ENCODE data around the gene STAT4. TPM values are rescaled to one million over a fixed set of nuclear protein-coding genes. Genes with fewer than 3 reads are reported as not detected.
A peak's percentile ranks its signal among the peaks of the same experiment; 100 is the strongest.

The STAT4 gene
- total RNA-seq, 1 experiment from 2014 or later = not detected

DNA sequence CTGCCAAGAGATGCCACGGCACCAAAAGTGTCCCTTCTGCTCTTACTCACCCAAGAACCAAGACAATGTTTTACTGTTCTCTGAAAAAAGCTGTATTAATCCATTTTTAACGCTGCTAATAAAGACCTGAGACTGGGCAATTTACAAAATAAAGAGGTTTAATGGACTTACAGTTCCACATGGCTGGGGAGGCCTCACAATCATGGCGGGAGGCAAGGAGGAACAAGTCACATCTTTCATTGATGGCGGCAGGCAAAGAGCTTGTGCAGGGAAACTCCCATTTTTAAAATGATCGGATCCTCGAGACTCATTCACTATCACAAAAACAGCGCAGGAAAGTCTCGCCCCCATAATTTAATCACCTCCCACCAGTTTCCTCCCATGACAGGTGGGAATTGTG lies 135.0 kb downstream of the STAT4 start:
- no peak for DNase-seq (ENCODE audit: low spot score)

GRCh38 chr2:191015239-191015638 lies 135.6 kb downstream of the STAT4 start:
- no peak for DNase-seq (ENCODE audit: low spot score)

DNA sequence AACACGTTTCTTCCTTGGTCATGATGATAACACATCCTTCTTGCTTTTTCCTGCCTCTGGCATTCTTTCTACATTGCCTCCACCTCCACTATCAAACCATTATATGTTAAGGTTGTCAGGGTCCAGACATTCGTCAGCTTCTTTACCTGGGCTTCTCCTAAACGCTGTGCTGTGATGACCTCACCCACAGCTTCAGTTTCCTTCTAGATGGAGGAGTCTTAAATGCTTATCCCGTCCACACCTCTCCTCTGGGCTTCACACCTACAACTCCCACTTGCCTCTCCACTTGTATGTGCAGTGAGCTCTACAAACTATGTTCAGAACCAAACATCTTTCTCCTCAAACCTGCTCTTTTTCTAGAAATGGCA lies 136.2 kb downstream of the STAT4 start:
- DNase-seq (ENCODE audit: low spot score) = no peak

- peak; percentile 93 for DNase-seq (ENCODE audit: low spot score)
Observed at GRCh38 chr2:191013932-191014652, 136.7 kb downstream of the STAT4 start, which contains the start of gene STAT1. Gene STAT1, minus strand, starts transcription at chr2:191014171. Its CDS starts 4,168 bp downstream, at chr2:191010003.

DNA sequence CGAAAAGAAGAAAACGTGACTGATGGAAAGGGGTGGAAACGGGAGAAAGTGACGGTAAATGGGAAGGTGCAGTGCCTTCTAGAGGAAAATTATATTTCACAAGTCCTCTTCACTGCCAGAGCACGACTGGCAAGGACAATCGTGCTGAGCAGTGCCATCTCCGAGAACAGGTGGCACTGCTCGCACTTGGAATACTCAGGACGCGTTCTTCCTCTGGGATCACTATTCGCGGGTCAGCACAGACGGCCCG lies 137.2 kb downstream of the STAT4 start:
- peak; percentile 74 for DNase-seq (ENCODE audit: low spot score)

DNA sequence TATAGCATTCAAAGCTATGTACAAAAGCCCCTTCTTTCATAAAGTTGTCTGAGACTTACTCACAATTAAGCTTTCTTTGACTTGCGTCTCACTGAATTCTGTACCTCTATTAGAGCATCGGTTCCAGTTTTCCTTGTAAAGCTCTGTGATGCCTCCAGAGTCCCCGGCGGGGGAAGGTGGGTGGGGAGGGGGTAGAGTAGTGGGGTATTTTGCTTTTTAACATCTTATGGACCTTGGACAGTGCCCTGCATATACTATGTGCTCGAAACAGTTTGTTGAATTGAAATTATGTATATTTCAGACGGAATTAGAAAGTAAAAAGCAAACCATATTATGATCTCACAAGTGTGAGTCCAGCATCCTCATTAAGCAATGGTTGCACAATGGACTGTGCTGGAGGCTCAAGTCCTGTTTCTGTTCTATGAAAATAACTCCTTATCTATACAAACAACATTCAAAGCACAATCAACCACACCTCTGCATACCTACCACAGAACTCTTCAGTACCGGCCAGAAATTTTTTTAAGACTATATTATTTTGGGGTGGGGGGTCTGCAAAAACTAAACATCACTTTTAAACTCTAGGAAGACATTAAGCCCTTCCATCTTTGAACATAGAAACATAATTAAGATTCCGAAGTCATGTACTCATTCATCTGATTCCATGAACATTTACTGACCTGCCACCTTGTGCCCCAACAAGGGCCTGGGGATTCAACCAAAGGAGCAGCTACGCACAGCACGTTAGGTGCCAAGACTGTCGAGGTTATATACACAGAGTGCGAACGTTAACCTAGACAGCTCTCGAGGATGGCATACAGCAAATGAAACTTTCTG lies 137.7 kb downstream of the STAT4 start:
- no peak for DNase-seq (ENCODE audit: low spot score)

- DNase-seq (ENCODE audit: low spot score) = no peak
Observed at GRCh38 chr2:191012346-191012745, 138.4 kb downstream of the STAT4 start.

DNA sequence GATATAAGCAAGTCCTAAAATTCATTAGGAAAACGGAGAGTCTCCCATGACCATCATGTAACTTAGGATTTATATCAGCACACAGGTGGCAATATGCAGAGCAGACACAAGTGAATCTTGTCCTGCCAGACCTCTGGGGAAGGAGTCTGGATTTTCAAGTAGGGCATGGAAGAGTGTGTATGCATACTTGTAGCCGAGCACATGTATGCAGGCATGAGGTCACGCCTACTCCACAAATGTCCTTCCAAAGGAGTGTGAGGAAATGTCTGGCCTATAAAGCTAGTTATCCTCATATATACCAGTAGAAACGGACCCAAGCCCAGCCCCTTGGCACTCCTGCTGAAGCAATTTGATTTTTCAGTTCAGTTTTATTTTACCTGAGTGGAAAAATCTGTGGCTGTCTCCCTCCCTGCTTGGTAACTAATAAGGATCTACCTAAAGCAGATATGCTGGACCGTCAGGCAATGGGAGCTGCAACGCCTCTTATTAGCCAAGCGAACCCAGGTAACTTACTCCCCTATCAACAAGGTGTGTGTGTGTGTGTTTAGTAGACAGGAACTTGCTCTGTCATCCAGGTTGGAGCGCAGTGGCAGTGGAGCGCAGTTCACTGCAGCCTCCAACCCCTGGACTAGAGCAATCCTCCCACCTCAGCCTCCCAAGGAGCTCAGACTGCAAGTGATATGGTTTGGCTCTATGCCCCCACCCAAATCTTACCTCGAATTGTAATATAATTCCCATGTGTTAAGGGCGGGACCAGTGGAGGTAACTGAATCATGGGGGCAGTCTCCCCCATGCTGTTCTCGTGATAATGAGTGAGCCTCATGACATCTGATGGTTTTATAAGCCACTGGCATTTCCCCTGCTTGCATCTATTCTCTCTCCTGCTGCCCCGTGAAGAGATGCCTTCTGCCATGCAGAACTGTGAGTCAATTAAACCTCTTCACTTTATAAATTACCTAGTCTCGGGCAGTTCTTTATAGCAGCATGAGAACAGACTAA lies 139.6 kb downstream of the STAT4 start:
- DNase-seq (ENCODE audit: low spot score) = no peak

DNA sequence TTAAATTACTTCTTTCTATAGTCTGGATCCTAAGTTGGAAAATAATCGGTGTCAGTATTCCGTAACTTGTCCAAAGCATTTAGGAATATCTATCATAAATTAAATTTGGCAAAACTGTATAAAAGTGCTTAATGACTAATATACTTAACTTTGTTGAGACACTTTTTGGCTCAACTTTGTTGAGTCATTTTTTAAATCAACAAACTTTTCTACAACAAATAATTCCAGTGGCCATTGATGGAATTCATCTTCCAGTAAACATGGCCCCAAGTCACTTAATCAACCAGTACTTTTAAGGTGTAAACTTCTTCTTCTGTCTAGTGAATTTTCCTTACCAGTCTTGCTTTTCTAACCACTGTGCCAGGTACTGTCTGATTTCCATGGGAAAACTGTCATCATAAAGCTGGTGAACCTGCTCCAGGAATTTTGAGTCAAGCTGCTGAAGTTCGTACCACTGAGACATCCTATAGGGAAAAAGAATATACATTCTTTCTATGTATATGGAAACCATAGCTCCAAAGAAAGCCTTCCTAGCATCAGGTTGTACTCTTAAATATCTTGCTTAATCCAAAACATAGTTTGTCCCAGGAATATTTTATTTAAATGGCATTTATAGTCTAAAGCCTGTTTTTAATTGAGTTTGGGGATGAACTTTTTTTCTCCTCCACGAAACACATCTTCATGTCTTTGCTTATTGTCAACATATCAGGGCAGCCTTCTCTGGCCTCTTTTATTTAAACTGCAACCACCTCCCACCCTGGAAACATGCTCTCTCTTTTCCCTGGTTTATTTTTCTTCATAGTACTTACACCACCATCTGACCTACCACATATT lies 141.0 kb downstream of the STAT4 start:
- DNase-seq (ENCODE audit: low spot score) = no peak

- no peak for DNase-seq (ENCODE audit: low spot score)
Observed at GRCh38 chr2:191008286-191008685, 142.5 kb downstream of the STAT4 start.

- no peak for DNase-seq (ENCODE audit: low spot score)
Observed at GRCh38 chr2:191006997-191007783, 143.6 kb downstream of the STAT4 start.

GRCh38 chr2:191006297-191006696 lies 144.5 kb downstream of the STAT4 start:
- no peak for DNase-seq (ENCODE audit: low spot score)

DNA sequence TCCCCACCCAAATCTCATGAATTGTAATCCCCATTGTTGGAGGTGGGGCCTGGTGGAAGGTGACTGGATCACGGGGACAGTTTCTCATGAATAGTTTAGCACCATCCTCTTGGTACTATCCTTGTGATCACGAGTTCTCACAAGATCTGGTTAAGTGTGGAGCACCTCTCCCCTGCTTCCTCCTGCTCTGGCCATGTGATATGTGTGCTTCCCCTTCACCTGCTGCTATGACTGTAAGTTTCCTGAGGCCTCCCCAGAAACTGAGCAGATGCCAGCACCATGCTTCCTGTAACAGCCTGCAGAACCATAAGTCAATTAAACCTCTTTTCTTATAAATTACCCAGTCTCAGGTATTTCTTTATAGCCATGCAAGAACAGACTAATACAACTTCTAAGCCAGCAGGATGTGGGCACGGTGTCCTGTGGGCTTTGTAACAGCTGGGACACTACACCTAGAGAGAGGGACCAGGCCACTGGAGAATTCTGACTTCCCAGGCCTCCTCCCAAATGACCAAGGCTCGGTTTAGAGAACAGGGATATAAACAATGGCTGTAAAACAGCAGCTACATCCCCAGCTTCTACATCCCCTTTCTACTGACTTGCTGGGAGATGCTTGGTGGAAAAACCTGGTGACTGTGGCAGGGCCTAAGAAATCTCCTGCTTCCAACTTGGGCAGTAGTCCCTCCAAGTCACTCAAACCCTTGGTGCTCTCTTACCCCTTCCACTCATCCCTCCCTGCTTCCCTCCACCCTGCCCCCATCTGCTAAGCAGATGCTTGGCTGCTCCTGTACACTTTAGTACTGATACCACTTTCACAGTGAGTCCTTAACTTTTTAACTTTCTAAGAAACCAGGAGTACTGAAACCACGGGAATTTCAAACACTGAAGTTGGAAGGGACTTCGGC lies 147.1 kb downstream of the STAT4 start:
- DNase-seq (ENCODE audit: low spot score) = no peak

DNA sequence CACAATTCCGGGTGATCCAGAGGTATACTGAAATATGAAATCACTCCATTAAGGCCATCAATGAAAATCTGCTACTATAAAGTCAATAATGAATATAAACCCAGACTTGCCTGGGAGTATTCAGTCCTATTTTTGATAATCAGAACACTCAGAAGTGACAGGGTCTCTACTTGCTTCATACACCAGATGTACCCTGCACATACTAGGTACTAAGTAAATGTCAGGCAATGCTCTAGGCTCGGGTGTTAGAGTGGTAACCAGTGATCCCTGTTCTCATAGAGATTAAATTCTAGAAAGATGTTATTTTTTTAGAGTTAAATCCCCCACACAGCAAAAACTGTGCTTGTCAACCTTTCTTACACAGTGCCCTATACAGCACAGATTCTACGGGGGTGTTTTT lies 149.2 kb downstream of the STAT4 start:
- no peak for DNase-seq (ENCODE audit: low spot score)

DNA sequence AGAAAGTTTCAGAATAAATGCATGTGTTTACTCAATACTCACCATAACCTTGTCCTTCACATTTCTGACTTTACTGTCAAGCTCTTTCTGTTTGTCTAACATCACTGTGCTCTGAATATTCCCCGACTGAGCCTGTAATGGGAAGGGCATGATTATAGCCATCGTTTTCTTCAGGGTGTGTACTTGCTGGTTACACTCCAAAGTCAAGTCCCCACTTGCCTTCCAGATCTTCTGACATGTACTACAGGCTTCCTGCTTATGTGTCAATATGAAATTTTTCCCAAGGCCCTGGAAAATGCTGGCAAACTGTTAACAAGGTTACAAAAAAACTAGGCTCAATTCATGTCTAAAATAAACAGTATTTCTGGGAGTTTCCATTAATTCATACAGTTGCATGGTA lies 149.8 kb downstream of the STAT4 start:
- no peak for DNase-seq (ENCODE audit: low spot score)

GRCh38 chr2:190999949-191000665 lies 150.7 kb downstream of the STAT4 start:
- no peak for DNase-seq (ENCODE audit: low spot score)

DNA sequence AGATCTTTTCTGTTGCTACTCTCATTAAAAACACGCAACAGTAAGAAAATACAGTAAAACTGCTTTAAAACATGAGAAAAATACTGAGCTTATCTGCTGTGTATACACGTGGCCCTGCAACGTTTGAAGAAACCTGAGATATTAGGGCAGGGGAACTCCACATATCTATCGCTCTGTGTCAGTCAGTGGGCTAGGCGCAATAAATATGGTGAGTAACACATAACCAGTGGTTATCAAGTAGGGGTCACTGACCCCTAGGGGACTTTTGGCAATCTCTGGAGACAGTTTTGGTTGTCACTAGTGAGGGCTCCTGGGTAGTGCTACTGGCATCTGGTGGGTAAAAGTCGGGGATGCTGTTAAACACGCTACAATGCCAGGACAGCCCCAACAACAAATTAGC lies 151.7 kb downstream of the STAT4 start:
- DNase-seq (ENCODE audit: low spot score) = no peak

DNA sequence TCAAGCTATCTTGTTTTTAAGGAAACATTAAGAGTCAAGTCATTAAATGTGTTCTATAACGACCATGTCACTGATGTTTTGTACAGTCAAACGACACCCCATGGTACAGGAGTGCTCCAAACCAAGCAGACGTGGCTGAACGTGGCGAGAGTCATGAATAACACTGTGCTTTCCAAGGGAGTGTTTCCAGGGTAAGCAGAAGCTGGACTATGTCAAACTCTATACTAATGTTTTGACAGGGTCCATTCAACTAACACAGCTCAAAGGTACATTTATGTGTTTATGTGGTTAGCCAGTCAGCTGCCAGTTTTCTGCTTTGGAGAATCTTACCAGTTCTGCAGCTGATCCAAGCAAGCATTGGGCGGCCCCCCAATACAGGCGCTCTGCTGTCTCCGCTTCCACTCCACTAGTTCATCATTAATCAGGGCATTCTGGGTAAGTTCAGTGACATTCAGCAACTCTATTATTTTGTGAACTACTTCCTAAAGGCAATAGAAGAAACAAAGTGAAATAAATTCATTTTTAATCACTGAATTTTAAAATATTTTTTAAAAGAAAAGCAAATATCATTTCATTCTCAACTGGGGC lies 153.2 kb downstream of the STAT4 start:
- no peak for DNase-seq (ENCODE audit: low spot score)

All from HT-29 (cell line).